Measurements from ENCODE around the gene TMEM171. TPM values are rescaled to one million over a fixed set of nuclear protein-coding genes. Genes with fewer than 3 reads are reported as not detected.
A peak's percentile ranks its signal among the peaks of the same experiment; 100 is the strongest.

The TMEM171 gene
- total and polyA plus RNA-seq, 5 donors from 2014 or later: not detected

GRCh38 chr5:73122875-73123810 is 2.8 kb downstream of the TMEM171 start:
- peaks cover 0 to 2% (median 0%) of the 10 kb centered on the region in 7 donors for H3K9me3 Mint-ChIP-seq
- H3K36me3 Mint-ChIP-seq: no peaks in the 10 kb centered on the region
- Histone ChIP-seq H3K4me1 (ENCODE audit: control insufficient read depth, insufficient read depth, low read length, poor library complexity, severe bottlenecking) (peaks cover 5% of the 10 kb centered on the region), H3K27me3 (ENCODE audit: control insufficient read depth, insufficient read depth, low read length) (peaks cover 25% of the 10 kb centered on the region), H3K4me3 (ENCODE audit: low read depth, low read length) (no peak overlapping the region), H3K27ac (ENCODE audit: insufficient read depth, low read length, poor library complexity, severe bottlenecking) (no peak overlapping the region), H3K36me3 (ENCODE audit: control insufficient read depth, insufficient read depth, low read length) (no peaks in the 10 kb centered on the region), H3K9me3 (ENCODE audit: control insufficient read depth in 2 of 2, low read length in 2 of 2) (no peaks in the 10 kb centered on the region)
- no peak overlapping the region for H3K27ac Mint-ChIP-seq
- H3K27me3 Mint-ChIP-seq: peaks cover 53% of the 10 kb centered on the region
- no peak for ATAC-seq (ENCODE audit: low read depth in 2 of 2)
- no peak overlapping the region for H3K4me3 Mint-ChIP-seq
- DNase-seq: no peak
- peaks cover 6 to 26% (median 10%) of the 10 kb centered on the region in 4 donors for H3K4me1 Mint-ChIP-seq

GRCh38 chr5:73125289-73125688 is 4.9 kb downstream of the TMEM171 start:
- Histone ChIP-seq H3K4me1 (ENCODE audit: control insufficient read depth, insufficient read depth, low read length, poor library complexity, severe bottlenecking) (peaks cover 5% of the 10 kb centered on the region), H3K27ac (ENCODE audit: insufficient read depth, low read length, poor library complexity, severe bottlenecking) (no peak overlapping the region), H3K9me3 (ENCODE audit: control insufficient read depth in 2 of 2, low read length in 2 of 2) (no peaks in the 10 kb centered on the region), H3K27me3 (ENCODE audit: control insufficient read depth, insufficient read depth, low read length) (peaks cover 14% of the 10 kb centered on the region), H3K4me3 (ENCODE audit: low read depth, low read length) (no peak overlapping the region), H3K36me3 (ENCODE audit: control insufficient read depth, insufficient read depth, low read length) (no peaks in the 10 kb centered on the region)
- peaks cover 6 to 19% (median 8%) of the 10 kb centered on the region in 4 donors for H3K4me1 Mint-ChIP-seq
- no peak for DNase-seq
- H3K4me3 Mint-ChIP-seq: no peak overlapping the region
- H3K27me3 Mint-ChIP-seq: peaks cover 47% of the 10 kb centered on the region
- H3K36me3 Mint-ChIP-seq: no peaks in the 10 kb centered on the region
- H3K9me3 Mint-ChIP-seq: peaks cover 0 to 2% (median 0%) of the 10 kb centered on the region in 7 donors
- H3K27ac Mint-ChIP-seq: no peak overlapping the region
- ATAC-seq (ENCODE audit: low read depth in 2 of 2): no peak

GRCh38 chr5:73126381-73126780 is 6.0 kb downstream of the TMEM171 start:
- Histone ChIP-seq H3K4me3 (ENCODE audit: low read depth, low read length) (no peak overlapping the region), H3K27me3 (ENCODE audit: control insufficient read depth, insufficient read depth, low read length) (peaks cover 10% of the 10 kb centered on the region), H3K36me3 (ENCODE audit: control insufficient read depth, insufficient read depth, low read length) (no peaks in the 10 kb centered on the region), H3K27ac (ENCODE audit: insufficient read depth, low read length, poor library complexity, severe bottlenecking) (no peak overlapping the region), H3K4me1 (ENCODE audit: control insufficient read depth, insufficient read depth, low read length, poor library complexity, severe bottlenecking) (peaks cover 5% of the 10 kb centered on the region), H3K9me3 (ENCODE audit: control insufficient read depth in 2 of 2, low read length in 2 of 2) (no peaks in the 10 kb centered on the region)
- Mint-ChIP-seq H3K27ac (no peak overlapping the region), H3K4me3 (no peak overlapping the region), H3K27me3 (peaks cover 41% of the 10 kb centered on the region), H3K36me3 (no peaks in the 10 kb centered on the region), H3K9me3 (peaks cover 0 to 2% (median 0%) of the 10 kb centered on the region in 7 donors), H3K4me1 (peaks cover 0 to 14% (median 6%) of the 10 kb centered on the region in 4 donors)
- DNase-seq: no peak
- ATAC-seq (ENCODE audit: low read depth in 2 of 2): no peak

DNA sequence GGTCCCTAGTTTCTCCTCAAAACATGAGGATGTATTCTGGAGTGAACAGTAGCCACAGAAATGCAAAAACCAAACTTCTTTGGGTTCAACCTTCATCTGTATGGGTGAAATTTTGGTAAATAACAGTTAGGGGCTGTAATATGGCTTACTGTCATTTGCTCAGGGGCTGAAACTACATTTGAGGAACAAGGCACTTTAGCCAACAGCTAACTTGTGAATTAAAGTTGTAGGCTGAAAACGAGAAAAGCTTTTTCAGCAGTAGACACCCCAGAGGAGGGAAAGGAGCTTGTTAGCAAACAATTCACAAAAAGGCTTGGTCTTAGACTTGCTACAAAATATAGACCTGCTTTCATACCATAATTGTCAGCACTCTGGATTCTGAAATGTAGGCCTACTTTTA is 6.6 kb downstream of the TMEM171 start:
- DNase-seq (no peak), ATAC-seq (ENCODE audit: low read depth in 2 of 2) (no peak)
- Histone ChIP-seq H3K36me3 (ENCODE audit: control insufficient read depth, insufficient read depth, low read length) (no peaks in the 10 kb centered on the region), H3K4me1 (ENCODE audit: control insufficient read depth, insufficient read depth, low read length, poor library complexity, severe bottlenecking) (peaks cover 5% of the 10 kb centered on the region), H3K9me3 (ENCODE audit: control insufficient read depth in 2 of 2, low read length in 2 of 2) (no peaks in the 10 kb centered on the region), H3K4me3 (ENCODE audit: low read depth, low read length) (no peak overlapping the region), H3K27me3 (ENCODE audit: control insufficient read depth, insufficient read depth, low read length) (peaks cover 8% of the 10 kb centered on the region), H3K27ac (ENCODE audit: insufficient read depth, low read length, poor library complexity, severe bottlenecking) (no peak overlapping the region)
- Mint-ChIP-seq H3K27ac (no peak overlapping the region), H3K9me3 (no peaks in the 10 kb centered on the region), H3K27me3 (peaks cover 35% of the 10 kb centered on the region), H3K4me1 (peaks cover 0 to 14% (median 4%) of the 10 kb centered on the region in 4 donors), H3K36me3 (no peaks in the 10 kb centered on the region), H3K4me3 (no peak overlapping the region)

DNA sequence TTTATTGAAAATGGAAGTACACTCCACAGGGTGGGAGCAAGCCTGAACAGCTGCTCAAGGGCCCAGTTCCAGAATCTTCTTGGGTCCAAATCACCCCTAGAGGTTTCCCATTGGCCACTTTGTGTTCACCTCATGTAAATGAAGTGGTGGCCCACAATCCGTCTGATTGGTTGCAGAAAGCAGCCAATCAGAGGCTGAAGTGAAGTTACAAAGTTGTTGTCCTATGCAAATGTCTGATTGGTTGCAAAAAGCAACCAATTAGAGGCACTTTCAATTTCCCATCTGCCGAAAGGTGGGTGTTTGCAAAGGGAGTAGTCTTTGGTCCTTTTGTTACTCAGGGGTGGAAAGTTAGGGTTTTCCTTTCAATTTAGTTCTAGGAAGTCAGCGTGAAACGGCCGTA is 8.8 kb downstream of the TMEM171 start:
- H3K4me3 Mint-ChIP-seq: no peak overlapping the region
- Histone ChIP-seq H3K27me3 (ENCODE audit: control insufficient read depth, insufficient read depth, low read length) (peaks cover 9% of the 10 kb centered on the region), H3K9me3 (ENCODE audit: control insufficient read depth in 2 of 2, low read length in 2 of 2) (no peaks in the 10 kb centered on the region), H3K27ac (ENCODE audit: insufficient read depth, low read length, poor library complexity, severe bottlenecking) (no peak overlapping the region), H3K4me3 (ENCODE audit: low read depth, low read length) (no peak overlapping the region), H3K4me1 (ENCODE audit: control insufficient read depth, insufficient read depth, low read length, poor library complexity, severe bottlenecking) (no peaks in the 10 kb centered on the region), H3K36me3 (ENCODE audit: control insufficient read depth, insufficient read depth, low read length) (no peaks in the 10 kb centered on the region)
- peaks cover 0 to 2% (median 0%) of the 10 kb centered on the region in 4 donors for H3K4me1 Mint-ChIP-seq
- DNase-seq (no peak), ATAC-seq (ENCODE audit: low read depth in 2 of 2) (no peak)
- H3K36me3 Mint-ChIP-seq: no peaks in the 10 kb centered on the region
- peaks cover 0 to 2% (median 0%) of the 10 kb centered on the region in 7 donors for H3K9me3 Mint-ChIP-seq
- H3K27me3 Mint-ChIP-seq: peaks cover 23% of the 10 kb centered on the region
- no peak overlapping the region for H3K27ac Mint-ChIP-seq

DNA sequence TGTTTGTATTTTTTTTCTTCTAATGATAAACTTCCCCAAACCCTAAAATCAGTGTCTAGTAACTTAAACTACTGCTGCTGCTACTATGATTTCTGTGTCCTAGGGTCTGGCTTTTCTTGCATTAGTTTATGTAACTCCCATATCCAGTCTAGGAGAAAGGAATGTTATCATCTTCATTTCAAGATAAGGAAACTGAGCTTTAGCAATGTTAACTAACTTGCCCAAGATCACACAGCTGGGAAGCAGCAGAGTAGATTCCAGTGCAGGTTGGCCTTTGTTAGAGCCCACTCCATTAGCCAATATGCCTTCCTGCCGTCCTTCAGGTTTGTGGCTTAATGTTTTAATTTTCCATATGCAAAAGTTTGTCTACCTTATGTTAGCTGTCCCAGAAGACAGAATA is 10.4 kb downstream of the TMEM171 start:
- peaks cover 17% of the 10 kb centered on the region for H3K27me3 Mint-ChIP-seq
- H3K27ac ChIP-seq (ENCODE audit: insufficient read depth, low read length, poor library complexity, severe bottlenecking): no peak overlapping the region
- H3K9me3 Mint-ChIP-seq: peaks cover 0 to 2% (median 0%) of the 10 kb centered on the region in 7 donors
- H3K9me3 ChIP-seq (ENCODE audit: control insufficient read depth in 2 of 2, low read length in 2 of 2): no peaks in the 10 kb centered on the region
- H3K4me1 Mint-ChIP-seq: no peaks in the 10 kb centered on the region
- H3K4me3 ChIP-seq (ENCODE audit: low read depth, low read length): no peak overlapping the region
- H3K4me3 Mint-ChIP-seq: no peak overlapping the region
- no peaks in the 10 kb centered on the region for H3K36me3 Mint-ChIP-seq
- H3K36me3 ChIP-seq (ENCODE audit: control insufficient read depth, insufficient read depth, low read length): no peaks in the 10 kb centered on the region
- DNase-seq (no peak), ATAC-seq (ENCODE audit: low read depth in 2 of 2) (no peak)
- H3K4me1 ChIP-seq (ENCODE audit: control insufficient read depth, insufficient read depth, low read length, poor library complexity, severe bottlenecking): no peaks in the 10 kb centered on the region
- H3K27ac Mint-ChIP-seq: peak overlapping the region in 1 of 3 donors; percentile 44
- H3K27me3 ChIP-seq (ENCODE audit: control insufficient read depth, insufficient read depth, low read length): peaks cover 9% of the 10 kb centered on the region

- Mint-ChIP-seq H3K27me3 (peaks cover 18% of the 10 kb centered on the region), H3K27ac (no peak overlapping the region), H3K9me3 (peaks cover 0 to 2% (median 0%) of the 10 kb centered on the region in 7 donors), H3K4me3 (no peak overlapping the region), H3K4me1 (no peaks in the 10 kb centered on the region), H3K36me3 (no peaks in the 10 kb centered on the region)
- no peak for ATAC-seq (ENCODE audit: low read depth in 2 of 2)
- no peaks in the 10 kb centered on the region for H3K36me3 ChIP-seq (ENCODE audit: control insufficient read depth, insufficient read depth, low read length)
- no peaks in the 10 kb centered on the region for H3K4me1 ChIP-seq (ENCODE audit: control insufficient read depth, insufficient read depth, low read length, poor library complexity, severe bottlenecking)
- peaks cover 8% of the 10 kb centered on the region for H3K27me3 ChIP-seq (ENCODE audit: control insufficient read depth, insufficient read depth, low read length)
- H3K27ac ChIP-seq (ENCODE audit: insufficient read depth, low read length, poor library complexity, severe bottlenecking): no peak overlapping the region
- no peak overlapping the region for H3K4me3 ChIP-seq (ENCODE audit: low read depth, low read length)
- DNase-seq: no peak
- no peaks in the 10 kb centered on the region for H3K9me3 ChIP-seq (ENCODE audit: control insufficient read depth in 2 of 2, low read length in 2 of 2)
These were observed 11.5 kb downstream of the TMEM171 start for GRCh38 chr5:73131711-73132425.

Data from CD4-positive, CD25-positive, alpha-beta regulatory T cell (primary cell).